ENCODE results near the gene ATG7. TPM values are rescaled to one million over a fixed set of nuclear protein-coding genes. Genes with fewer than 3 reads are reported as not detected.

Gene ATG7
- total and polyA plus RNA-seq, 2 experiments from 2014 or later, result 22.2 to 22.9 TPM

DNA sequence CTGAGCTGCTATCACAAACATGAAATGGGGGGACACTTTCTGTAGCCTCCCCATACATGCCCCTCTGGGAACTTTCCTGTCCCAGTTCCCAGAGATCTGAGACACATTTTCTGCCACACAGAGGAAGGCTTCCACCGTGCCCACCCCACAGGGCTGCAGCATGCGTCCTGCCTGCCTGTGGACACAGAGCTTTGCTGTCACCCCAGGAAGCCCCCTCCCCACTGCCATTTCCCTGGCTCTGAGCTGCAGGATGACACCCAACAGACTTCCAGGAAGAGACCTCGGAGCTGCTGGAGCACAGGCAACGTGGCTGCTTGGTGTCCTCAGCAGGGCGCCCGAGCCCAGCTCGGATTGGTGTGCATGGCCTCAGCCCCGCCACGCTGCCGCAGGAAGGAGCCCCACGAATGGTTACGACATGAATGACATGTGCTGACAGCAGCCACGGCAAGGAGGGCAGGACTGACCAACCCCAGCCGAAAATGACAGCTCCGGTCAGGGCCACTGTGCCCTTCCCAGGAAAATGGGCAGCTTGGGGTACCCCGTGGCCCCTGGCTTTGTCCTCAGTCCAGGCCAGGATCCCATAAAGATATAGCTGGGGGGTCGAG is 290.2 kb downstream of the ATG7 start:
- Histone ChIP-seq H3K4me1 (ENCODE audit: low read depth) (peaks cover 6% of the 10 kb centered on the region), H3K9me3 (ENCODE audit: low read depth) (no peaks in the 10 kb centered on the region), H3K27ac (peak overlapping the region; percentile 53), H3K27me3 (no peaks in the 10 kb centered on the region), H3K4me3 (no peak overlapping the region), H3K36me3 (peaks cover 33% of the 10 kb centered on the region)
- TF ChIP-seq, protein P1, sequence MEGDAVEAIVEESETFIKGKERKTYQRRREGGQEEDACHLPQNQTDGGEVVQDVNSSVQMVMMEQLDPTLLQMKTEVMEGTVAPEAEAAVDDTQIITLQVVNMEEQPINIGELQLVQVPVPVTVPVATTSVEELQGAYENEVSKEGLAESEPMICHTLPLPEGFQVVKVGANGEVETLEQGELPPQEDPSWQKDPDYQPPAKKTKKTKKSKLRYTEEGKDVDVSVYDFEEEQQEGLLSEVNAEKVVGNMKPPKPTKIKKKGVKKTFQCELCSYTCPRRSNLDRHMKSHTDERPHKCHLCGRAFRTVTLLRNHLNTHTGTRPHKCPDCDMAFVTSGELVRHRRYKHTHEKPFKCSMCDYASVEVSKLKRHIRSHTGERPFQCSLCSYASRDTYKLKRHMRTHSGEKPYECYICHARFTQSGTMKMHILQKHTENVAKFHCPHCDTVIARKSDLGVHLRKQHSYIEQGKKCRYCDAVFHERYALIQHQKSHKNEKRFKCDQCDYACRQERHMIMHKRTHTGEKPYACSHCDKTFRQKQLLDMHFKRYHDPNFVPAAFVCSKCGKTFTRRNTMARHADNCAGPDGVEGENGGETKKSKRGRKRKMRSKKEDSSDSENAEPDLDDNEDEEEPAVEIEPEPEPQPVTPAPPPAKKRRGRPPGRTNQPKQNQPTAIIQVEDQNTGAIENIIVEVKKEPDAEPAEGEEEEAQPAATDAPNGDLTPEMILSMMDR (IDR thresholded peaks at IDR 0.05; ENCODE audit: low read depth, low read length), result no peak
- DNase-seq (ENCODE audit: low read depth in 1 of 2, low spot score in 1 of 2), result no peak

DNA sequence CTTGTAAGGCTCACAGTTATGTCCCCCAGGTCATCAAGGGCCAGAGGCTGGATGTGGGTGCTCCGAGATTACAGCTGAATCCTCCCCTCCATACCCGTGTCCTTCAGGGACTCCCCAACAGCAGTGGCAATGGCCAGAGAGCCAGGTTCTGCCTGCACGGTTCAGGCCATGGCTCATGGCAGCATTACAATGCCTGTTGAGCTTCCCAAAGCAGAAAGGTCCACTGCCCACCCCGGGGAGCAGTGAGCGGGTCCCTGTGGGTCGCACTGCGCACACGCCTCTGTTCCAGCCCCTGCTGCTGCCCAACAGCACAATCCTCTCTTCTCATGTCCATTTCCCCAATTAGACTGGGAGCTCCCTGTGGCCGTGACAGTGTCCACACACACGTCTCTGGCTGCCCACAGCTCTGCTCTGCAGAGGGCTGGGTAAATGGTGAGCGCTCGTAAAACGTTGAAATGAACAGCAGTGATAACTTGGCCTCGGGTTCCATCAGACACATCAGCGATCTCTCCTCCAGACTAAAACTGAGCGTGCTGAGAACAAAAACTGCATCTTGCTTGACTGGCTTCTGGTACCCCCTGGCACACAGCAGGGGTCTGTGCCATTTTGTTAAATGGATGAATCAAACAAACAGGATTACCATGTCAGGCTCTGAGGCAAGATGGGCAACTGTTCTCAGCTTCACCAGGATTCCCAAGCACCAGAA is 291.1 kb downstream of the ATG7 start:
- peaks cover 6% of the 10 kb centered on the region for H3K4me1 ChIP-seq (ENCODE audit: low read depth)

DNA sequence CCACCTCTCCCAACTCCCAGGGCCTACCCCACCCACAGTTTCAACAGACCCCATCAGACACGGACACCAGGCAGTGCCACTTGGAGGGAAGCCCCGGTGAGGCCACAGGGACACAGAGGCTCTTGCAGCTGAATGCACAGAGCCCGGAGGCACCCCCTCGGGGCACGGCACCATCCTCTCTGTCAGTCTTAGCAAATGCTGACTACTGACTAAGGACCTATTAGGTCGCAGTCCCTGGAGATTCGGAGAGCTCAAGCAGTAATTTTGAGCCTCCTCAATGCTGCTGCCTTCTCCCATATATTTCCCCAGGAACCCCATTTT is 291.6 kb downstream of the ATG7 start:
- Histone ChIP-seq H3K27me3 (no peaks in the 10 kb centered on the region), H3K27ac (no peak overlapping the region), H3K9me3 (ENCODE audit: low read depth) (no peaks in the 10 kb centered on the region), H3K36me3 (peaks cover 21% of the 10 kb centered on the region), H3K4me3 (no peak overlapping the region), H3K4me1 (ENCODE audit: low read depth) (peaks cover 6% of the 10 kb centered on the region)
- no peak for DNase-seq (ENCODE audit: low read depth in 1 of 2, low spot score in 1 of 2)
- TF ChIP-seq, protein P1 (IDR thresholded peaks at IDR 0.05; ENCODE audit: low read depth, low read length), result no peak

More for the DNA sequence above, 291.1 kb downstream of the ATG7 start:
- Histone ChIP-seq H3K27ac (no peak overlapping the region), H3K36me3 (peaks cover 24% of the 10 kb centered on the region), H3K27me3 (no peaks in the 10 kb centered on the region), H3K4me3 (no peak overlapping the region), H3K9me3 (ENCODE audit: low read depth) (no peaks in the 10 kb centered on the region)
- no peak for DNase-seq (ENCODE audit: low read depth in 1 of 2, low spot score in 1 of 2)
- TF ChIP-seq, protein P1 (IDR thresholded peaks at IDR 0.05; ENCODE audit: low read depth, low read length), result no peak

DNA sequence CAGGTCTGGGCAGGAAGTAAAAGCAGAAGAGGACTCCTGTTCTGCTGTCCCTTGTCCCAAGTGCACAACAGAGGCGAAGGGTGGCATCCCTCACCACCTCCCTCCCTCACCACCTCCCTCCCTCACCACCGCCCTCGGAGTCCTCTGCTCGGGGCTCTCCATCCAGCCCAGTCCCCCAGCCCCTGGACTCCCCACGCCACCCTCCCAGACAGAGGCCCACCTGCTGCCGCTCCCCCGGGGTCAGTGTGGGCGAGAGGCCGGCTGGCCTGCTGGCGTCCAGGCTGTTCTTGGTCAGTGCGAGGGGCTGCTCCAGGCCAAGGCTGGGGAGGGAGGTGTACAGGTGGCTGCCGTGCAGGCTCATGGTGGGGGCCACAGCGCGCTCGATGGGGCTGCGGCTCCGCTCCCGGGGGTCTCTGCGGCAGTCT is 292.4 kb downstream of the ATG7 start:
- no peaks in the 10 kb centered on the region for H3K9me3 ChIP-seq (ENCODE audit: low read depth)
- no peak for DNase-seq (ENCODE audit: low read depth in 1 of 2, low spot score in 1 of 2)
- no peaks in the 10 kb centered on the region for H3K27me3 ChIP-seq
- H3K27ac ChIP-seq, result peak overlapping the region; percentile 28
- TF ChIP-seq, protein P1 (IDR thresholded peaks at IDR 0.05; ENCODE audit: low read depth, low read length), result no peak
- peaks cover 17% of the 10 kb centered on the region for H3K36me3 ChIP-seq
- peaks cover 6% of the 10 kb centered on the region for H3K4me1 ChIP-seq (ENCODE audit: low read depth)
- H3K4me3 ChIP-seq, result no peak overlapping the region

DNA sequence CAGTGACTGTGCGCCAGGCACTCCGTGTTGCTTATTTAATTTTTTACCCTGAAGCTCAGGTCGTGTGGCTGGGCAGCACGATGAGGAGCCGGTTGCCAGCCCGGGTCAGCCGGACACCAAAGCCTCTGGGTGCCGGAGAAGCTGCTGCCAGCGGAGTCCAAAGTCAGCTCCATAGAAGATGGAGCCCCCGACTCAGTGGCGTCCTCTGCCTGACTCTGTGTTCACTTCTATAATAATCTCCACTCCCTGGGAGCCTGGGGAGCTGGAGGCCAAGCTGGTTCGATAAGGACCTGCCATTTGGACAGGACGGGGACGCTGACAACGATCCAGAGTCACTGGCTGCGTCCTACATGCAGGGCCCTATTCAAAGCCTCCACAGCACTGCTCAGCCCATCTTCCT is 292.9 kb downstream of the ATG7 start:
- Histone ChIP-seq H3K9me3 (ENCODE audit: low read depth) (no peaks in the 10 kb centered on the region), H3K4me3 (no peak overlapping the region), H3K27me3 (no peaks in the 10 kb centered on the region), H3K36me3 (peaks cover 17% of the 10 kb centered on the region), H3K4me1 (ENCODE audit: low read depth) (peaks cover 6% of the 10 kb centered on the region), H3K27ac (peak overlapping the region; percentile 28)
- DNase-seq (ENCODE audit: low read depth in 1 of 2, low spot score in 1 of 2), result no peak
- TF ChIP-seq, protein P1 (IDR thresholded peaks at IDR 0.05; ENCODE audit: low read depth, low read length), result no peak

Measured in cardiac muscle cell (in vitro differentiated cells and primary cell).